ENCODE data around the gene ZNF622.

ZNF622 gene

DNA sequence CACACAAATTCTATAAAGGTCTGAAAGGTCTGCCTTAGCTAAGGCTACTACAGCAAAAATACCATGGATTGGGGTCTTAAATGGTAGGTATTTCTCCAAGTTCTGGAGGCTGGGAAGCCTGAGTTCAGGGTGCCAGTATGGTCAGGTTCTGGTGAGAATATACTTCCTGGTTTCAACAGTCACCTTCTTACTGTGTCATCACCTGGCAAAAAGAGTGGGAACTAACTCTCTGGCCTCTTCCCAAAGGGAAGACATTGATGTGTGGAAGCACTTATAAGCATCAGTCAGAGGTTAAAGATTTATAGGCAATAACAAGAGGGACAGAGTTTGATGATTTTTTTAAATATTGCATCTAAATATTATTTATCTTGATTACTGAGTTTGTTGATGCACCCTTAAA is 53.0 kb downstream of the ZNF622 start:
- no peak overlapping the region for H3K4me3 ChIP-seq (ENCODE audit: low read depth, low read length)
- in situ Hi-C loops (cut with HindIII; ENCODE audit: low sequenced_read_pairs) = no loop called here
- no peak for DNase-seq (ENCODE audit: low read depth, low spot score)
- TF ChIP-seq, protein P1, sequence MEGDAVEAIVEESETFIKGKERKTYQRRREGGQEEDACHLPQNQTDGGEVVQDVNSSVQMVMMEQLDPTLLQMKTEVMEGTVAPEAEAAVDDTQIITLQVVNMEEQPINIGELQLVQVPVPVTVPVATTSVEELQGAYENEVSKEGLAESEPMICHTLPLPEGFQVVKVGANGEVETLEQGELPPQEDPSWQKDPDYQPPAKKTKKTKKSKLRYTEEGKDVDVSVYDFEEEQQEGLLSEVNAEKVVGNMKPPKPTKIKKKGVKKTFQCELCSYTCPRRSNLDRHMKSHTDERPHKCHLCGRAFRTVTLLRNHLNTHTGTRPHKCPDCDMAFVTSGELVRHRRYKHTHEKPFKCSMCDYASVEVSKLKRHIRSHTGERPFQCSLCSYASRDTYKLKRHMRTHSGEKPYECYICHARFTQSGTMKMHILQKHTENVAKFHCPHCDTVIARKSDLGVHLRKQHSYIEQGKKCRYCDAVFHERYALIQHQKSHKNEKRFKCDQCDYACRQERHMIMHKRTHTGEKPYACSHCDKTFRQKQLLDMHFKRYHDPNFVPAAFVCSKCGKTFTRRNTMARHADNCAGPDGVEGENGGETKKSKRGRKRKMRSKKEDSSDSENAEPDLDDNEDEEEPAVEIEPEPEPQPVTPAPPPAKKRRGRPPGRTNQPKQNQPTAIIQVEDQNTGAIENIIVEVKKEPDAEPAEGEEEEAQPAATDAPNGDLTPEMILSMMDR (IDR thresholded peaks at IDR 0.05; ENCODE audit: low read depth, low read length) = no peak

GRCh38 chr5:16411741-16412455 is 53.7 kb downstream of the ZNF622 start:
- DNase-seq (ENCODE audit: low read depth, low spot score) = no peak
- TF ChIP-seq, protein P1 (IDR thresholded peaks at IDR 0.05; ENCODE audit: low read depth, low read length) = no peak
- in situ Hi-C loops (cut with HindIII; ENCODE audit: low sequenced_read_pairs) = no loop called here
- H3K4me3 ChIP-seq (ENCODE audit: low read depth, low read length) = no peak overlapping the region

GRCh38 chr5:16411235-16411634 is 54.4 kb downstream of the ZNF622 start:
- TF ChIP-seq, protein P1 (IDR thresholded peaks at IDR 0.05; ENCODE audit: low read depth, low read length) = no peak
- in situ Hi-C loops (cut with HindIII; ENCODE audit: low sequenced_read_pairs) = no loop called here
- DNase-seq (ENCODE audit: low read depth, low spot score) = no peak

GRCh38 chr5:16410338-16410737 is 55.3 kb downstream of the ZNF622 start:
- TF ChIP-seq, protein P1 (IDR thresholded peaks at IDR 0.05; ENCODE audit: low read depth, low read length) = no peak
- in situ Hi-C loops (cut with HindIII; ENCODE audit: low sequenced_read_pairs) = no loop called here
- no peak overlapping the region for H3K4me3 ChIP-seq (ENCODE audit: low read depth, low read length)
- no peak for DNase-seq (ENCODE audit: low read depth, low spot score)

More at GRCh38 chr5:16411235-16411634, 54.4 kb downstream of the ZNF622 start:
- H3K4me3 ChIP-seq (ENCODE audit: low read depth, low read length) = no peak overlapping the region

DNA sequence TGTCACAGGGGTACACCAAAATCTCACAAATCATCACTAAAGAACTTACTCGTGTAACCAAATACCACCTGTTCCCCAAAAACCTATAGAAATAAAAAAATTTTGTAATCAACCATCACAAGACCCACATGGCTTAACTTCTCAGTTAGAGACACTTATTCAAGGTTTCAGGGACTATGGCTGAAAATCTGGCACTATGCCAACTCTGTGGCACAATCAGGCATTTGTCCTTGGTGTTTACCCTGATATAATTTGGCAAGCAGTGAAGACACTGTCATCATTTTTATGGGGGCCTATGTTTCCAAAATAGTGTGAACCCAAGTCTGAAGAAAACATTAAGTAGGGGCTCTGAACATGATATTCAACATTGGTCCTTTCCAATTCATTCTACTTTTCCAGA is 59.0 kb downstream of the ZNF622 start:
- TF ChIP-seq, protein P1 (IDR thresholded peaks at IDR 0.05; ENCODE audit: low read depth, low read length) = no peak
- DNase-seq (ENCODE audit: low read depth, low spot score) = no peak
- in situ Hi-C loops (cut with HindIII; ENCODE audit: low sequenced_read_pairs) = no loop called here
- no peak overlapping the region for H3K4me3 ChIP-seq (ENCODE audit: low read depth, low read length)

- TF ChIP-seq, protein P1 (IDR thresholded peaks at IDR 0.05; ENCODE audit: low read depth, low read length) = no peak
- in situ Hi-C loops (cut with HindIII; ENCODE audit: low sequenced_read_pairs) = no loop called here
- H3K4me3 ChIP-seq (ENCODE audit: low read depth, low read length) = no peak overlapping the region
- DNase-seq (ENCODE audit: low read depth, low spot score) = no peak
Measured at GRCh38 chr5:16406023-16406422, 59.6 kb downstream of the ZNF622 start.

Data from astrocyte of the spinal cord (primary cell).